GM20431 (cell line): ENCODE results near the gene ABCC8.

Source experiments
- in situ Hi-C: fragments of 300-500 bp; cut with MseI, MboI; formaldehyde crosslinking; loops from one replicate; pipeline ENCODE4 v1.15.0; 2020; ENCODE audit warnings: low sequenced_read_pairs; ENCODE audit not compliant: unreplicated experiment

Gene ABCC8

DNA sequence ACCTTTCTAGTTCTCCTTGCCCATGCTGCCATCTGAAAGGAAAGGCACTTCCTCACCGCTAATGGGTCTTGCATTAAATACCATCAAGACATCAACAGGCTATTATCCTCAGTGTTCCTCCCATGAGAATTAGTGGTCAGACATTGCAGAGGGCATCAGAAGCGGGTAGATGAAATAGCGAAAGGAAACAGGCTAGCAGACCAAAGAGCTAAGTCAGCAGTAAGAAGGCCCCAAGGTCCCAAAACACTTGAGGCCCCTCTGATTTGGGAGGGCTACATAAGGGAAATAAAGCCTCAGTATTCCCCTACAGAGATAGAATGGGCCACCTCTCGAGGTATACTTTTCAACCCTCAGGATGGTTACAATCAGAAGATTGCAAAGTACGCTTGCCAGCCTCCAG, 101.1 kb downstream of the ABCC8 start:
- in situ Hi-C loops = no loop called here

DNA sequence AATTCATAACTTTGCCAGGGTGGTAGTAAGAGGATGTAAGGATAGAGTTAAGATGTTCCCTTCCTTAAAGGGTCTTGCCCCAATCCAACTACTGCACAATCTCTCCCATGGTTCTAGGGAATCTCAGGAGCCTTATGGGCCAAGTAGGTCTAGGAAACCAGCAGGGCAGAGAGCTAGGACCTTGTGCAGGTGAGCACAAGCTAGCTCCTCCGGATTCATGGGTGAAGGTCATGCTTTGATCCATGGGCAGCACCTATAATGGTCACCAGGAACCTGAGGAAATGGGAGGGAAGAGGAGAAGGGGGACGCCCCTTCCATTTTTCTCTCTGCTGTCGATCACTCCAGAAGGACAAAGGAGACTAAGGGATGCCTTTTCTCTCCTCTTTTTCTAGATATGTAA, 105.0 kb downstream of the ABCC8 start:
- in situ Hi-C loops = loop anchor here (25.0 kb wide), 1 partner anchor 134 kb away; no protein-coding TSS in a partner anchor

DNA sequence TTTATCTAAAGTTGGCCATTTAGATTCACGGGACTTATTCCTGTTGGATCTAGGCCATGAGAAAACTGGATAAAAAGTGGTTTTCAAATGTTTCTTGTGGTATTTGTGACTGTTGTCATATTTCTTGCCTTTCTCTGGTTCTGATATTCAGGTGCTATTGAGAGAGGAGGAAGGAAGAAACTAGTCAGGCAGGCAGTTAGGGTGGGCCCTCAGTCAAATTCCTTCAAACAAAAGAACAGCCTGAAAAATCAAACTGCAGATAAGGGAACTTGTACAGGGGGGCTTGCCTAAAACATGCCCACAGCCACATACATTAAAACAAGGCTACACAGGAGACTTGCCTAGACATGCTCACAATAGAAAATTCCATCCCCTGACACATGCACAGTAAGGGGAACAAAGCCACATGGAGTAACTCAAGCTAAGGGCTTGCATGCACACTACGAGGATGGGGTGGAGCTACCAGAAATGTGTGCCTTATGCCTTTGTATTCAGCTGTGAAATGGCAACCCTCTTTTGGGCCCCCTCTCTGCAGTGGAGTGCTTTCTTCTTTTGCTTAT, 106.9 kb downstream of the ABCC8 start:
- in situ Hi-C loops = loop anchor here (25.0 kb wide), 1 partner anchor 132 kb away; no protein-coding TSS in a partner anchor

DNA sequence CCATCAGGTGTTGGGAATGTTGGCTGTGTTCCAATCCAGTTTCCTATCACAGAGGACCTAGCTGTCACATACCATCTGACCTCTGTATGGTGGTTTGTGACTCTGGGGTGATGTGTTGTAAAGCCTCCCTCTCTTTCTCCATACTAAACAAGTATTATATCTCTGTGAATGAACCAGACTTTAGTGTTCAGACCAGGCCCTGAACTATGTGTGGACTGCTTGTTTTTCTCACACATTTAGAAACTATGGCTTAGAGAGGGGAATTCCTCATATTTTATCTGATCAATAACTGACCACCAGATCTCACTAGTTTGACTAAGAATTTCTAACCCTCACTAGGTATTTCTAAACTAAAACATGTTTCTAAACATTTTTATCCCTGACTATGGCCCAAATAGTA, 107.6 kb downstream of the ABCC8 start:
- in situ Hi-C loops = loop anchor here (25.0 kb wide), 1 partner anchor 132 kb away; no protein-coding TSS in a partner anchor

DNA sequence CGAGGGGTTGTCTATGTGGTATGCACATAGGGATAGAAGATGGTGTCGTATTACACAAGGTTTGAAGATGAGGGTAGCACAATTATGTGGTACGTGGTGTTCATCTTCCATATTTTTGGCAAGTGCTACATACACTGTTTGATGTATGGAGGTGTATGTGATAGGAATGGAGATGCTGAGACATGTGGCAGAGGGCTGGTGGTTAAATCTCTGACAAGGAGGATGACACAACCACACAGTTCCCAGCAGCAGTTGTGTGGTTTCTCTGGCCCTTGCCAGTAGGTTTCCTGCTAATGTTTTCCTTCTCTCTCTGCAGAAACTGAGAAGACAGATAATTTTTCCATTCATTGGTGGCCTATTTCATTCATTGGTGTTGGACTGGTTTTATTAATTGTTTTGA, 108.1 kb downstream of the ABCC8 start:
- in situ Hi-C loops = loop anchor here (25.0 kb wide), 1 partner anchor 131 kb away; no protein-coding TSS in a partner anchor

DNA sequence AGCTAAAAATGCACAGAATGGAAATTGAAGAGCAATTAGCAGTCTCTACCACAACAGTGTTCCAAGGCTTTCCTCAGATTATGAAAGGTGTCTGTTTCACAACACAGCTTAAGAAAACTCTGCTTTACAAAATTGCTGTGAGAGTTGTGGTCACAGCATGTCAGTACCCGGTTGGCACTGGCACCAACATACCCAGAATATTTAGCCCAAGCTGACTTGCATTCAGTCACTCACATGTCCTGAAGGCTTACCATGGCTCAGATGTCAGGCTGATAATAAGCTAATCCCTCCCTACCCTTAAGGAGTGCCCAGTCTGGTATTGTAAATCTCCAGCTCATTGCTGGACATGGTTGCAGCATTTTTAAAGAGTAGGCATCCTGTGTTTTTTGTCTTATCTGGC, 110.2 kb downstream of the ABCC8 start:
- in situ Hi-C loops = loop anchor here (25.0 kb wide), 1 partner anchor 129 kb away; no protein-coding TSS in a partner anchor

DNA sequence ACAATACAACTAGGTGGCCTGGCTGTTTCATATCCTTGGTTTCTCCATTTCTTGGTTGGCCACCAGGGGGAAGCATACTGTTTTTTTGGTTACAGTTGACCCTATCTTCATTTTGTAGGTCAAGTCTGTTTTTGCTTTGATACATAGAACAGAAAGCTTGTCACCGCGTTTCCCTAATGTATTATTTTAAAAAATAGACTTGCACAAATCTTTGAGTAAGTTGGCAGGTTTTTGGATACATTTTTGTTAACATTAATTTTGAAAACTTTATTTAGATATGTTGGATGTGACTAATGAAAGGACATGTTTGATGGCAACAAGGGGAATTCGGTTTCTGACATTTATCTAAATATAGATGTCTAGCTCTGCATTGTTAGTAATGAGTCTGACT, 122.0 kb downstream of the ABCC8 start:
- in situ Hi-C loops = loop anchor here (25.0 kb wide), 1 partner anchor 117 kb away; no protein-coding TSS in a partner anchor

DNA sequence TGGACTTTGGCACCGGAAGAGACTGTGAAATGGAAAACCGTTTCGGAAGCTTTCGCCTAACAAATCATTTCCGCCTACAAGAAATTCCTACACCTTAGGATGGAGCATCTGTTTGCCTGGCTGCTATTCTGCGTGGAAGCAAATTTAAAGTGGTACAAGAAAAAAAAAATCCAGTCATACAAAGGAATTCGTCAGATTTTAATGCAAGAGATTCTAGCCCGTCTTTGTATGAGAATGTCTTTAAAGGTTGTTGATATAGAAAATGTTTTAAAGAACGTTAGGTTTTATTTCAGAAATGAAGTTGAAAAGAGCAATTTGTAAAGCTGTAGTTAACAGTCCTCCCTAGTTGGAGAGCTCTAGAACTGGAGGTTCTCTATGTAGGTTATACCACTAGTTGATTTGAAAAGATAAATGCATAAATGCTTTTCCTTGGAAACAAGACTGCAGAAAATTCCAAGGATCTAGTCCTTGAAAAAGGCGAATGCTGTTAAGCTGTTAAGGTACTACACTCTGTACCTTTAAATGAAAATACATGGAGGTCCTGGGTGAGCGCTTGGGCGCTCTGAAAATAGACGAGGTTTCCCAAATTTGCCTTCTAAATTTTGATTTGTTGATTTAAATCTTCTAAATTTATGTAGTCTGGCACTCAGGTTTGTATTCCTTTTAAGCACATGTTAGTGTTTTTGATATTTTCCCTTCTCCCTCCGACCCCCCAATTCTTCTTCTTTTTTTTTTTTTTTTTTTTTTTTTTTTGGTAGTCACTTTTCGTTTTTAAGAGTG, 122.6 kb downstream of the ABCC8 start:
- in situ Hi-C loops = loop anchor here (25.0 kb wide), 1 partner anchor 117 kb away; no protein-coding TSS in a partner anchor

DNA sequence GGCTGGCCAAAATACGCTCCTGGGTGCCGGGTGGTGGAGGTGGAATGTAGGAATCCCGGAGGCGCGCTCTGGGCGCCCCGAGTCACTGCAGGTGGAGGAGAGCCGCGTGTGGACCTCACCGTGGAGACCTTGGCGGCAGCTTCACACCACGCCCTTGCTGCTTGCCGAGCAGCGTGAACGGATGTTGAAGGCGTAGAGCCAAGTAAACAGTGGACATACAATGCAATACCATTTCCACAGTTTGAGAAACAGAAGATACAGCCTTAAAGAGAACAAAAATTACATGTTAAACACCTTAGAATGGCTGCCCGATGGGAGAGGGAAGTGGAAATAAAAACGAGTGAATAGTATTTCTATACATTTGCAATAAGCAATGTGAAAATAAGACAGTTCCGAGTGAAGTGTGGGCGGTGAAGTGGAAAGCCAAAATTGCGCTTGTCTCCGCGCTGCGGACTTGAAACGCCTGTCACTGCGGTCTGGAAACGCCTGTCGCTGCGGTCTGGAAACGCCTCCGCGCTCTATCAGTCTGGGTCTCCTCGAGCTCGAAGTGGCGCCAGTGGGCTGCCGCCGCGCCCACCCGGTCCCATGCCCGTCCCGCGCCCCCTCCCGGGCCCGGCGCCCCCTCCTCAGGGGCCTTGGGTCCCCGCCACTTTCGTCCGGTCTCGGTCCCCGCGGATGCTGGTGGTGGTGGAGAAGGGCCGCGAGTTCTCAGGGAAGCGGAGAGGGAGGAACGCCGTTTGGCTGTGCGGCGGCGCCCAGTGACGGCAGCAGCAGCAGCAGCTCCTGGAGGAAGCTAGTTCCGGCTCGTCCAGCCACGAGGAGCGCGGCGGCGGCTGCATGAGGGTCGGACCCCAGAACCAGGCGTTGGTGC, 123.5 kb downstream of the ABCC8 start:
- in situ Hi-C loops = loop anchor here (25.0 kb wide), 1 partner anchor 116 kb away; no protein-coding TSS in a partner anchor

DNA sequence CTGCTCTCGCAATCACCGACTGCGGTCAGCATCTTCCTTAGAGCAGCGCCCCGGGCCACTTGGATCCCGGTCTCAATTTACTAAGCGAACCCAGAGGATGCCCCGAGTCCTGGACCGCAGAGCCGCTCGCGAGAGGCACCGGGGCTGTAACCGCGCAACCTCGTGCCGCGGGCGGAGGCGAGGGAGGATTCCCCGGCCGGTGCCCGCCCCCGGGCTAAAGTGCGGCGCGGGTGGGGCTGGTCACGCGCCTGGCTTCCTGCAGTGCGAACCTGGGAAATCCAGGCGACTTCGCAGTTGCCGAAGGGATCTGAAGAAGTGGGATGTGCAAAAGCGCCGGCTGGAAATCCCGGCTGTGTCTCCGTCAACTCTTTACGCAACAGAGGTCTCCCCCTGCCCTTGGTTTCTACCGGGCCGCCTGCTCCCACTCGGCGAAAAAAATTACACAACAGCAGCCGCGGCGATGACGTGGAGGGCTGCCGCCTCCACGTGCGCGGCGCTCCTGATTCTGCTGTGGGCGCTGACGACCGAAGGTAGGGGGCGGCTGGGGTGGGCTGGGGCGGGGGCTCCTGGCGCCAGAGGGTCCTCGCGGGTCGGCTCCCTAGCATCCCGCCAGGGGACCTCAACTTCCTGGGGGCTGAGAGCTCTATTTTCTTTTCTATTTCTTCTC, 125.0 kb downstream of the ABCC8 start, which contains the start of gene NCR3LG1:
TSS of gene NCR3LG1 (plus strand) at position 291 of the 667 bp plus-strand sequence. CDS start at position 461, 170 bp downstream.
- in situ Hi-C loops = loop anchor here (25.0 kb wide), 1 partner anchor 114 kb away; no protein-coding TSS in a partner anchor

DNA sequence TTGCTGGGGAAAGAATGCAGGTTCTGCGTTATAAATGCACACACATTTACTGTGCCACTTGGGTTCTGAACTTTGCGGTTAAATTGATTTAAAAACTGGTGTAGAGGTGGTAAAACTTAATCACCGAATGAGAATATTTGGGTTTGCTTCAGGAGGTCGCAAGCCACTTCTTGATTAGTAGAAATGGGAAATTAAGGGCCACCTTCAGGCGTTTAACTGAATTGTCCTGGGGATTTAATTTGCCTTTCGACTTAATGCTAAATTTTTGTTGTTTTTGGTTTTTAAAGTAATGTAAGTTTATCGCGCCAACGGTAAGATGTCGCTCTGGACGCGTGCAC, 125.5 kb downstream of the ABCC8 start:
- in situ Hi-C loops = loop anchor here (25.0 kb wide), 1 partner anchor 114 kb away; no protein-coding TSS in a partner anchor

DNA sequence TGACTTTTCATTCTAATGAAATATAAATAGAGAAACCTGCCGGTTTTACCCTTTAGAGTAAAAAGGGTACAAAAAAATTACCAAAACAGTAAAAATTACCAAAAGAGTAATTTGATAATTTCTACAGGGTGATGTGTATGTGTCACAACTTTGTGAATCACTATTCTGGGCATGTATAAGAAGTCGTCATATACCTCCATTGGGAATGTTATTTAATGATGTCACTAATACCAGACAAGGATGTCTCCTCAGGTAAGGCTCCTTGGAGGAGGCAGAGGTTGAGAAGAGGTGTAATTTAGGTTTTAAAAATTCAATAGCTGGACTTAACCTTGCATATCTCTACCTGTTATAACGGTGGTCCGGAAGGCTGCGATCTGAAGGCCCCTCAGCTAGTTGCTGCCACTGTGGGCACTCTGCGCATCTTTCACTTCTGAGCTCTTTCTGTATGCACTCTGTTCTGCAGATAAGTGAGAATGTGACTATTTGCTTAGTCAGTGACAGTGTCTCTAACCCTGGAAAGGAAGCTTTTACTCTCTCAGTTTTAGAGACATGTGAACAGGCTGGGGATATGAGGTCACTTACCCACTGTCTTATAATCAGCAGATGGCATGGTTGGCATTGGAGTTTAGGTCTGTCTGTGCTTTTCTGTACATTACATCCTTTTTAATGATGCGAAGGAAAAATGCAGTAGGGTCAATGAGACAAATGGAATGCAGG, 126.0 kb downstream of the ABCC8 start:
- in situ Hi-C loops = loop anchor here (25.0 kb wide), 1 partner anchor 113 kb away; no protein-coding TSS in a partner anchor

DNA sequence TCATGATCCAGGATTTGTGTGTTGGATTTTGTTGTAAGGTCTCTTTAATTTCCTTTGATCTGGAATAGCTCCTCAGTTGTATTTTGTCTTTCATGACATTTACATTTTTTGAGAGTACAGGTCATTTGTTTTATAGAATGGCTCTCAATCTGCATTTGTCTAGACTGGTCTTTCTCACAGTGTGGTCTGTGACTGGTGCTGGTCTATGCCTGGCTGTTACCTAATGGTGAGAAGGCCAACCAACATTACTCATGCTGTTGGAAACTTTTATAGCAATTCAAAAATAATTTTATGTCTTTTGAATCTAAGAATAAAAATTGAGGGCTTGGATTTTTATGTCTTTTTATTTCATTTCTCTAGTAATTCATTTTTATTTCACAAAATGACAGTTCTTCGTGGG, 129.0 kb downstream of the ABCC8 start:
- in situ Hi-C loops = no loop called here

DNA sequence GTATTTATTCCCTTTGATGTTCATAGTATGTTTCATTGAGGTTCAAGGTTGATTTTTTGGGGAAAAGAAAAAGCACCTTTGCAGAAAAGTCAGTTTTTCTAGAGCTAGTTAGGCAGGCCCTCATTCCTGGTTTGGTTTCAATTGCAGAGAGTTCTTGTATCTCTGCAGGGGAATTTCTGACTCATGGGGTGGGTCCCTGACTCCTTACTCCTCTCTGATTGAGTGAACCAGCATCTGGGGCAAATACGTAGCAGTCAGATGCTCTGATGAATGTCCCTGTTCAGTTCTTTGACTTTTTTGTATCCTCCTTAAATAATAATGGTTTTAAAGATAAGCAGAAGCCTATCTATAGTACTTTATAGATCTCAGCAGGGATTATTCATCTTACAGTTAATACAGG, 132.7 kb downstream of the ABCC8 start:
- in situ Hi-C loops = no loop called here

DNA sequence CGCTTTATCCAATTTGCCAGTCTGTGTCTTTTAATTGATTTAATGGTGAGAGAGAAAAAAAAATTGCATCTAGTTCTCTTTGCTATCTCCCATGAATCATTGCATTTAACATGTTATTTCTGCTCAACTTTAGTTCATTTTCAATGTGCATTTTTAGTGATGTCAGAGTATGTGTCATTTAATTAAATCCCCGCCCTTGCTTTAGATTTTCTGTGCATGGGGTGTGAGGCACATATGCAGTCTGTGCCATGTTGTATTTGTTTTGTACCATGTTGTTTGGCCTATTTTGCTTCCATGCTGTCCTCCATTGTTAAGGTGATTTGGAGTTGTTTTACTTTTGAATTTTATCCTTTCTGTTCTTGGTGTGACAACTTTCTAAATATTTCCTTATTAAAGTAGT, 133.4 kb downstream of the ABCC8 start:
- in situ Hi-C loops = no loop called here
